IMR-90 (cell line): ENCODE measurements around the gene TIPRL. TPM values are rescaled to one million over a fixed set of nuclear protein-coding genes. Genes with fewer than 3 reads are reported as not detected.

ENCODE experiments used
- ATAC-seq: fragments of 200-7000 bp; cut with Tn5 transposase; 2 replicates; pipeline ENCODE4 v1.9.1; 2020; ENCODE audit warnings: low read depth, mild to moderate bottlenecking, moderate library complexity
- BruUV-seq: library from RNA; stranded (reverse); fragments of 400-500 nt; replicated peaks from 2 replicates; lab custom pipeline; 2021; lab: Mats Ljungman, UMichigan
- CTCF ChIA-PET: fragments of 300-600 bp; formaldehyde crosslinking; extraction: SDS; loops from one replicate; lab custom pipeline; 2021; ENCODE audit warnings: antibody characterized with exemption; lab: Yijun Ruan, JAX
- POLR2A ChIA-PET: fragments of 300-600 bp; sonication (Branson Sonifier 250); formaldehyde crosslinking; loops from one replicate; lab custom pipeline; 2022; ENCODE audit warnings: antibody characterized with exemption; ENCODE audit not compliant: unreplicated experiment; lab: Charles Lee
- DNase-seq: peaks from one replicate; pipeline ENCODE4 v3.0.0; 2013
- H2AFZ ChIP-seq: replicated peaks from 2 replicates; pipeline ENCODE3; 2013; ENCODE audit warnings: low read length, mild to moderate bottlenecking; ENCODE audit not compliant: poor library complexity
- H2AK5ac ChIP-seq: 2 replicates; pipeline ENCODE4 v1.6.1; 2013; ENCODE audit warnings: low read depth, low read length, inconsistent platforms
- H2AK9ac ChIP-seq: replicated peaks from 2 replicates; pipeline ENCODE3; 2013; ENCODE audit warnings: mild to moderate bottlenecking, low read depth, low read length, moderate library complexity; ENCODE audit not compliant: poor library complexity
- H2BK120ac ChIP-seq: 2 replicates; pipeline ENCODE4 v1.6.1; 2013; ENCODE audit warnings: low read depth, low read length, inconsistent platforms
- H2BK15ac ChIP-seq: 3 replicates; pipeline ENCODE4 v1.6.1; 2013; ENCODE audit warnings: low read depth, low read length, inconsistent platforms
- H2BK20ac ChIP-seq: 2 replicates; pipeline ENCODE4 v1.6.1; 2013; ENCODE audit warnings: low read depth, mild to moderate bottlenecking, inconsistent platforms, low read length, moderate library complexity
- H2BK5ac ChIP-seq: 2 replicates; pipeline ENCODE4 v1.6.1; 2013; ENCODE audit warnings: mild to moderate bottlenecking, low read depth, low read length, inconsistent platforms; ENCODE audit not compliant: poor library complexity, severe bottlenecking
- H3K14ac ChIP-seq: replicated peaks from 2 replicates; pipeline ENCODE4 v1.6.1; 2013; ENCODE audit warnings: low read depth, low read length, inconsistent platforms
- H3K18ac ChIP-seq: 2 replicates; pipeline ENCODE4 v1.6.1; 2013; ENCODE audit warnings: low read depth, low read length, control low read depth
- H3K23ac ChIP-seq: 2 replicates; pipeline ENCODE4 v1.6.1; 2013; ENCODE audit warnings: low read depth, low read length, inconsistent platforms
- H3K27ac ChIP-seq: 2 replicates; pipeline ENCODE4 v1.5.1; 2013; ENCODE audit warnings: mild to moderate bottlenecking, control low read depth, low read length; ENCODE audit not compliant: insufficient read depth
- H3K27me3 ChIP-seq: 2 replicates; pipeline ENCODE4 v1.6.1; 2013; ENCODE audit warnings: low read length; ENCODE audit not compliant: control insufficient read depth, insufficient read depth
- H3K36me3 ChIP-seq: 2 replicates; pipeline ENCODE4 v1.6.1; 2013; ENCODE audit warnings: low read length, mixed read lengths; ENCODE audit not compliant: control insufficient read depth, insufficient read depth
- H3K4ac ChIP-seq: 2 replicates; pipeline ENCODE4 v1.6.1; 2013; ENCODE audit warnings: low read depth, low read length, inconsistent platforms
- H3K4me1 ChIP-seq: 2 replicates; pipeline ENCODE4 v1.6.1; 2013; ENCODE audit warnings: low read length, mixed read lengths; ENCODE audit not compliant: control insufficient read depth, insufficient read depth
- H3K4me2 ChIP-seq: 2 replicates; pipeline ENCODE4 v1.6.1; 2013; ENCODE audit warnings: low read depth, mild to moderate bottlenecking, control low read depth, low read length, moderate library complexity
- H3K4me3 ChIP-seq: 2 replicates; pipeline ENCODE4 v1.5.1; 2013; ENCODE audit warnings: low read depth, mild to moderate bottlenecking, control low read depth, low read length, moderate library complexity; ENCODE audit not compliant: insufficient read depth
- H3K56ac ChIP-seq: 2 replicates; pipeline ENCODE4 v1.6.1; 2013; ENCODE audit warnings: low read length, inconsistent platforms; ENCODE audit not compliant: insufficient read depth; ENCODE audit errors: extremely low read depth
- H3K79me1 ChIP-seq, 2 experiments: 2 replicates each; pipeline ENCODE4 v1.6.1; 2013; ENCODE audit warnings: low read length in 2 of 2, inconsistent platforms in 1 of 2, low read depth in 1 of 2
- H3K9ac ChIP-seq: 2 replicates; pipeline ENCODE4 v1.6.1; 2013; ENCODE audit warnings: low read depth, low read length, control low read depth
- H3K9me1 ChIP-seq: 2 replicates; pipeline ENCODE4 v1.6.1; 2013; ENCODE audit warnings: low read length, inconsistent platforms; ENCODE audit not compliant: insufficient read depth
- H3K9me3 ChIP-seq: 2 replicates; pipeline ENCODE4 v1.6.1; 2013; ENCODE audit warnings: low read length; ENCODE audit not compliant: control insufficient read depth, insufficient read depth
- H4K20me1 ChIP-seq: 2 replicates; pipeline ENCODE4 v1.6.1; 2013; ENCODE audit warnings: low read length, inconsistent platforms; ENCODE audit not compliant: insufficient read depth
- H4K5ac ChIP-seq: 2 replicates; pipeline ENCODE4 v1.6.1; 2013; ENCODE audit warnings: mild to moderate bottlenecking, low read depth, low read length, control low read depth
- H4K8ac ChIP-seq, 2 experiments: 2 replicates each; pipeline ENCODE4 v1.6.1; 2013; ENCODE audit warnings: low read depth in 2 of 2, low read length in 2 of 2, control low read depth in 1 of 2, inconsistent platforms in 1 of 2
- H4K91ac ChIP-seq: 2 replicates; pipeline ENCODE4 v1.6.1; 2013; ENCODE audit warnings: low read depth, low read length, inconsistent platforms; ENCODE audit not compliant: insufficient read depth
- CEBPB ChIP-seq: IDR thresholded peaks from 2 replicates; pipeline ENCODE4 v1.6.1; 2012; ENCODE audit warnings: low read depth, low read length, improper control_type of control experiment
- FOS ChIP-seq: fragments of 150-350 bp; IDR thresholded peaks from 2 replicates; pipeline ENCODE4 v1.6.1; 2016; ENCODE audit warnings: low read depth, low read length
- MAFK ChIP-seq: IDR thresholded peaks from 2 replicates; pipeline ENCODE4 v1.6.1; 2012; ENCODE audit warnings: low read depth, low read length, improper control_type of control experiment
- MAZ ChIP-seq: IDR thresholded peaks from 2 replicates; pipeline ENCODE4 v1.6.1; 2012; ENCODE audit warnings: low read depth, mild to moderate bottlenecking, low read length, improper control_type of control experiment, moderate library complexity, borderline replicate concordance
- MXI1 ChIP-seq: IDR thresholded peaks from 2 replicates; pipeline ENCODE4 v1.6.1; 2012; ENCODE audit warnings: low read depth, mild to moderate bottlenecking, low read length, moderate library complexity, borderline replicate concordance
- NFE2L2 ChIP-seq: fragments of 150-350 bp; IDR thresholded peaks from 2 replicates; pipeline ENCODE4 v1.6.1; 2016; ENCODE audit warnings: low read depth, mild to moderate bottlenecking, low read length
- POLR2A ChIP-seq: IDR thresholded peaks from 2 replicates; pipeline ENCODE4 v1.6.1; 2012; ENCODE audit warnings: mild to moderate bottlenecking, low read depth, low read length
- RAD21 ChIP-seq: IDR thresholded peaks from 2 replicates; pipeline ENCODE4 v1.6.1; 2012; ENCODE audit warnings: low read length, improper control_type of control experiment
- RCOR1 ChIP-seq: IDR thresholded peaks from 2 replicates; pipeline ENCODE4 v1.6.1; 2012; ENCODE audit warnings: mild to moderate bottlenecking, low read length, improper control_type of control experiment; ENCODE audit not compliant: insufficient replicate concordance
- SMC3 ChIP-seq: fragments of 150-350 bp; IDR thresholded peaks from 2 replicates; pipeline ENCODE4 v1.6.1; 2016; ENCODE audit warnings: low read depth, mild to moderate bottlenecking, antibody characterized with exemption, low read length, moderate library complexity
- WGBS, 2 experiments: methylation state at CpG; one replicate each; pipeline versions ENCODE4 v1.1.5 to v1.1.7; 2013; ENCODE audit warnings: missing lambda C conversion rate in 2 of 2; ENCODE audit not compliant: insufficient read length in 1 of 2; ENCODE audit errors: extremely low coverage in 2 of 2; 5-methylcytosine and 5-hydroxymethylcytosine counted together
- dilution Hi-C: fragments of 300-500 bp; cut with HindIII; formaldehyde crosslinking; loops from one replicate; pipeline ENCODE4 v1.14.3; 2018; ENCODE audit warnings: low sequenced_read_pairs; ENCODE audit not compliant: unreplicated experiment
- in situ Hi-C: fragments of 300-500 bp; cut with MboI; formaldehyde crosslinking; loops from 3 replicates; pipeline ENCODE4 v1.14.3; 2019; ENCODE audit warnings: low sequenced_read_pairs, inconsistent platforms, mixed read lengths
- intact Hi-C: fragments of 100-400 bp; cut with micrococcal nuclease; formaldehyde crosslinking; loops from 2 replicates; pipeline ENCODE4 v1.10.0; 2022
- polyA plus RNA-seq, 3 experiments: library from polyadenylated mRNA; depleted of rRNA; stranded (reverse); fragments of >200 nt; gene quantifications; 2 replicates each; pipeline ENCODE4 v1.2.3, GENCODE V29; 2012; ENCODE audit warnings: low replicate concordance in 1 of 3
- total RNA-seq: library from RNA; depleted of rRNA; stranded (reverse); fragments of >200 nt; gene quantifications from 2 replicates; pipeline ENCODE4 v1.2.3, GENCODE V29; 2012
- TF ChIP-seq, protein P1 (sequence below): conservative IDR thresholded peaks from 2 replicates; pipeline ENCODE4 v1.5.1; 2012; ENCODE audit warnings: mild to moderate bottlenecking, low read depth, low read length, improper control_type of control experiment
- TF ChIP-seq, protein P2 (sequence below): fragments of 150-350 bp; IDR thresholded peaks from 2 replicates; pipeline ENCODE4 v1.6.1; 2016; ENCODE audit warnings: low read depth, mild to moderate bottlenecking, low read length, moderate library complexity, borderline replicate concordance
- TF ChIP-seq, protein P3 (sequence below): fragments of 150-350 bp; IDR thresholded peaks from 2 replicates; pipeline ENCODE4 v1.6.1; 2017; ENCODE audit warnings: mild to moderate bottlenecking, antibody characterized with exemption, low read length, low read depth

TIPRL gene
- total and polyA plus RNA-seq, 2 of the 4 experiments (the other 2 are of a cell fraction), result 15.4 to 23.8 TPM

DNA sequence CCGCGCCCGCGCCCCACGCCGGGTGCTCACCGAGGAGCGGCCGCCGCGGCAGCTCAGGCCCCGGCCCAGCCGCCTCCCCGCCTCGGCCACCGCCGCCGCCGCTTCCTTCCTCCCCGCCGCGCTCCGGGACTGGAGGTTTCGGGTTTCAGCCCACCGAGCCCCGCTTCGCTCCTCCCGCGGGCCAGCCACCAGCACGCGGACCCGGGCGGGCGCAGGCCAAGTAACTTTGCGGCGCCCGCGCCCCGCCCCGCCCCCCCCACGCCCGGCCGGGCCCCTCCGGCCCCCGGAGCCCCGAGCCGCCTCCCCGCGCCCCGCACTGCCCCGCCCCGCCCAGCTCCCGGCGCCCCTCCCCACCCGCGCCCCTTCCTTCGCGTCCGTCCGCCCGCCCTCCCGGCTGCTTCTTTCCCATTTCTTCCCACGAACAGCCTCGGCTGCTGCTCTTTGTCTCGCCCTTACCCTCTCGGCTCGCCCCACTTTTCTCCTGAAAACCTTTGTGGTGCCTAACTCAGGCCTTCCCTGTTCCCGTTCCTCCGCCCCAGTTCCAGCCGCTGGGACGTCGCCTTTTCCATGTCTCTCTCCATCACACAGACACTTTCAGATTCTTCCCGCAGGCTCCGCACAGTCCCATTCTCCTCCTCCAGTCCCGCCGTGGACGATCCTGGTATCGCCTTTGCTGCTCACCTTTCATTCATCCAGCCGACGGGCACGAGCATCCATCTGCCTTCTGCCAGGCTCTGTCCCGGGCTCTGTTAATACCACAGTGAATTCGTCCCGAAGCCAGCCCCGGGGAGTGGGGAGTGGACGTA is 41.9 kb upstream of the TIPRL start, which contains the start of gene GPR161:
TSS of gene GPR161 (minus strand) at position 222 of the 806 bp plus-strand sequence. CDS start 32,080 bp downstream, outside the sequence.
- Histone ChIP-seq H2AK9ac (peak within 1 kb of the TSS; percentile 18), H2AK5ac (peak within 1 kb of the TSS; percentile 8; the same call in 1 of the 2 replicates), H3K23ac (peak within 1 kb of the TSS; percentile 84), H3K27me3 (0 out of 2 replicates have a peak, but pooled peaks cover 2% of the 10 kb centered on the region), H3K18ac (peak within 1 kb of the TSS; percentile 14), H3K4me1 (peaks cover 3% of the 10 kb centered on the region; the same call in 1 of the 2 replicates), H2BK120ac (peak within 1 kb of the TSS; percentile 76; the same call in 1 of the 2 replicates), H3K56ac (peak within 1 kb of the TSS; percentile 51), H4K8ac (peak within 1 kb of the TSS; percentile 59 to 62; a peak in 3 of 4 replicates), H3K9me1 (no peaks in the 10 kb centered on the region), H3K27ac (peak within 1 kb of the TSS; percentile 76), H4K5ac (peak within 1 kb of the TSS; percentile 26; the same call in 1 of the 2 replicates), H3K79me1 (peaks cover 15 to 22% of the 10 kb centered on the region in 2 experiments; a peak in 3 of 4 replicates), H3K36me3 (no peaks in the 10 kb centered on the region), H3K4me3 (peak within 1 kb of the TSS; percentile 70), H4K91ac (peak within 1 kb of the TSS; percentile 70), H2BK15ac (peak within 1 kb of the TSS; percentile 34; the same call in 2 of the 3 replicates), H2BK5ac (peak within 1 kb of the TSS; percentile 56), H3K9ac (peak within 1 kb of the TSS; percentile 81), H3K4me2 (peak within 1 kb of the TSS; percentile 83), H3K4ac (peak within 1 kb of the TSS; percentile 61), H3K9me3 (no peaks in the 10 kb centered on the region), H2BK20ac (no peak within 1 kb of the TSS), H4K20me1 (no peaks in the 10 kb centered on the region), H3K14ac (peak within 1 kb of the TSS; percentile 85), H2AFZ (peak within 1 kb of the TSS; percentile 97)
- dilution Hi-C loops, result no loop called here
- POLR2A ChIA-PET, result no interaction called here
- 0% methylated on average over 21 of the region's 86 CpGs; no CpG with 5 or more reads in 1 of the 2 experiments for WGBS, 2 experiments
- in situ Hi-C loops, result loop anchor here (25.0 kb wide), 1 partner anchor 975 kb away; the partner anchor contains the start of gene ATP1B1
- ATAC-seq (peak; percentile 72), DNase-seq (peak; percentile 36)
- CTCF ChIA-PET, result interaction anchor here (1.0 kb wide), 1 partner anchor 15 kb away, joined by 3 read pairs; no protein-coding TSS in a partner anchor
- BruUV-seq, result no TSS peak
- intact Hi-C loops, result loop anchor here (2.0 to 5.0 kb wide), 2 partner anchors 42 to 55 kb away; partner anchors contain the start of gene TIPRL
- TF ChIP-seq, protein P1, sequence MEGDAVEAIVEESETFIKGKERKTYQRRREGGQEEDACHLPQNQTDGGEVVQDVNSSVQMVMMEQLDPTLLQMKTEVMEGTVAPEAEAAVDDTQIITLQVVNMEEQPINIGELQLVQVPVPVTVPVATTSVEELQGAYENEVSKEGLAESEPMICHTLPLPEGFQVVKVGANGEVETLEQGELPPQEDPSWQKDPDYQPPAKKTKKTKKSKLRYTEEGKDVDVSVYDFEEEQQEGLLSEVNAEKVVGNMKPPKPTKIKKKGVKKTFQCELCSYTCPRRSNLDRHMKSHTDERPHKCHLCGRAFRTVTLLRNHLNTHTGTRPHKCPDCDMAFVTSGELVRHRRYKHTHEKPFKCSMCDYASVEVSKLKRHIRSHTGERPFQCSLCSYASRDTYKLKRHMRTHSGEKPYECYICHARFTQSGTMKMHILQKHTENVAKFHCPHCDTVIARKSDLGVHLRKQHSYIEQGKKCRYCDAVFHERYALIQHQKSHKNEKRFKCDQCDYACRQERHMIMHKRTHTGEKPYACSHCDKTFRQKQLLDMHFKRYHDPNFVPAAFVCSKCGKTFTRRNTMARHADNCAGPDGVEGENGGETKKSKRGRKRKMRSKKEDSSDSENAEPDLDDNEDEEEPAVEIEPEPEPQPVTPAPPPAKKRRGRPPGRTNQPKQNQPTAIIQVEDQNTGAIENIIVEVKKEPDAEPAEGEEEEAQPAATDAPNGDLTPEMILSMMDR, result no peak
- TF ChIP-seq MAFK (no peak), MXI1 (no peak; the same call in 1 of the 2 replicates), MAZ (no peak), POLR2A (no peak), CEBPB (no peak), RAD21 (no peak), RCOR1 (no peak), SMC3 (no peak), NFE2L2 (no peak), FOS (no peak)
- TF ChIP-seq, protein P2, sequence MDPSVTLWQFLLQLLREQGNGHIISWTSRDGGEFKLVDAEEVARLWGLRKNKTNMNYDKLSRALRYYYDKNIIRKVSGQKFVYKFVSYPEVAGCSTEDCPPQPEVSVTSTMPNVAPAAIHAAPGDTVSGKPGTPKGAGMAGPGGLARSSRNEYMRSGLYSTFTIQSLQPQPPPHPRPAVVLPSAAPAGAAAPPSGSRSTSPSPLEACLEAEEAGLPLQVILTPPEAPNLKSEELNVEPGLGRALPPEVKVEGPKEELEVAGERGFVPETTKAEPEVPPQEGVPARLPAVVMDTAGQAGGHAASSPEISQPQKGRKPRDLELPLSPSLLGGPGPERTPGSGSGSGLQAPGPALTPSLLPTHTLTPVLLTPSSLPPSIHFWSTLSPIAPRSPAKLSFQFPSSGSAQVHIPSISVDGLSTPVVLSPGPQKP, result no peak
- TF ChIP-seq, protein P3, sequence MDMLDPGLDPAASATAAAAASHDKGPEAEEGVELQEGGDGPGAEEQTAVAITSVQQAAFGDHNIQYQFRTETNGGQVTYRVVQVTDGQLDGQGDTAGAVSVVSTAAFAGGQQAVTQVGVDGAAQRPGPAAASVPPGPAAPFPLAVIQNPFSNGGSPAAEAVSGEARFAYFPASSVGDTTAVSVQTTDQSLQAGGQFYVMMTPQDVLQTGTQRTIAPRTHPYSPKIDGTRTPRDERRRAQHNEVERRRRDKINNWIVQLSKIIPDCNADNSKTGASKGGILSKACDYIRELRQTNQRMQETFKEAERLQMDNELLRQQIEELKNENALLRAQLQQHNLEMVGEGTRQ, result no peak
